Stimulated activated CD4-positive, alpha-beta T cell treated with anti-CD3 and anti-CD28 coated beads, Interleukin-1b, Interleukin-23, amount 100 ng/mL, for 24 hours (primary cell): ENCODE results near the gene HORMAD2.
"Not testable (repeated sequence)": the region's sequence is repeated elsewhere in the genome, so short reads cannot be mapped to it uniquely, and the experiment has no call there.

Source experiments
- DNase-seq, 4 experiments: peaks; one replicate each; pipeline ENCODE4 v3.0.0-alpha.2; 2020; ENCODE audit warnings: low read depth in 4 of 4, low spot score in 1 of 4

HORMAD2 gene

DNA sequence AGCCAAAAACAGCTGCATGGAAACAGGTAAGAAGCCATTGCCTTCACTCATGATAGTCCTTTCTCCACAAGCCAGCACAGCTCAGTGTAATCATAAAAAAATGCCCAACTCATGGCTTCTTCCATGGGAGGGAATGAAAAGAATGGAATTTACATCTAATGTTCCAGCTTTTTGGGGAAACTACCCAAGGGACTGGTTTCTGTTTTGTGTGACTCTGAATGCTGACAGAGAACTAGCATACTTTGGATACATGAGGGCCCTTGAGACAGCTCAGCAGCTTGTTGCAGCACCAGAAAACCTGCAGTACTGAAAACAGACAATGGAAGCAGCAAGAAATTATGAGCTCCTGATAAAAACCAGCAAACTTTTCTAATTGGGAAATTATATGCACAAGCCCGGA, 24.2 kb upstream of the HORMAD2 start:
- no peak for DNase-seq

- no peak for DNase-seq
These were observed 22.9 kb upstream of the HORMAD2 start for GRCh38 chr22:30057375-30057774.

DNA sequence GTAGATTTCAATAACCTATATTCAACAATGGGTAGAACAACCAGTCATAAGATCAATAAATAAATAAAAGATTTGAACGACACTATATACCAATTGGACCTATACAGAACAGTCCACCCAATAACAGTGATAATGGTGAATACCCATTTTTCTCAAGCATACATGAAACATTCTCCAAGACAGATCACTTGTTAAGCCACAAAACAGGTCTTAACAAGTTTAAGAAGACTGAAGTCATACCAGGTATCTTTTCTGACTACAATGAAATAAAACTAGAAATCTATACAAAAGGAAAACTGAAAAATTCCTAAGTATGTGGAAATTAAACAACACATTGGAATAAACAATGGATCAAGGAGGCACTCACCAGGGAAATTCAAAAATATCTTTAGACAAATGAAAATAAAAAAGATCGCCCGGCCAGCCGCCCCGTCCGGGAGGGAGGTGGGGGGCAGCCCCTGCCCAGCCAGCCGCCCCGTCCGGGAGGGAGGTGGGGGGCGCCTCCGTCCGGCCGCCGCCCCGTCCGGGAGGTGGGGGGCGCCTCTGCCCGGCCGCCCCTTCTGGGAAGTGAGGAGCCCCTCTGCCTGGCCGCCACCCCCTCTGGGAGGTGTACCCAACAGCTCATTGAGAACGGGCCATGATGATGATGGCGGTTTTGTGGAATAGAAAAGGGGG, 20.8 kb upstream of the HORMAD2 start:
- not testable (repeated sequence) for DNase-seq

DNA sequence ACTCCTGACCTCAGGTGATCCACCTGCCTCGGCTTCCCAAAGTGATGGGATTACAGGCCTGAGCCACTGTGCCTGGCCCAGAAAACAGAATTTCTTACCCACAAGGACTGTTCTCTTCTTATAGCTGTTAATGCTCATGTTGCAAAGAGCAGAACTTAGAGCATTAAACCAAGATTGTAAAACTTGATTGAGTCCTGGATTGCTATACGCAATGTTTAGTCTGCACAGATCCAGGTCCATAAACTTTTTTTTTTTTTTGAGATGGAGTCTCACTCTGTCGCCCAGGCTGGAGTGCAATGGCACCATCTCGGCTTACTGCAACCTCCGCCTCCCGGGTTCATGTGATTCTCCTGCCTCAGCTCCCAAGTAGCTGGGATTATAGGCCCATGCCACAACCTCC, 19.2 kb upstream of the HORMAD2 start:
- not testable (repeated sequence) for DNase-seq

DNA sequence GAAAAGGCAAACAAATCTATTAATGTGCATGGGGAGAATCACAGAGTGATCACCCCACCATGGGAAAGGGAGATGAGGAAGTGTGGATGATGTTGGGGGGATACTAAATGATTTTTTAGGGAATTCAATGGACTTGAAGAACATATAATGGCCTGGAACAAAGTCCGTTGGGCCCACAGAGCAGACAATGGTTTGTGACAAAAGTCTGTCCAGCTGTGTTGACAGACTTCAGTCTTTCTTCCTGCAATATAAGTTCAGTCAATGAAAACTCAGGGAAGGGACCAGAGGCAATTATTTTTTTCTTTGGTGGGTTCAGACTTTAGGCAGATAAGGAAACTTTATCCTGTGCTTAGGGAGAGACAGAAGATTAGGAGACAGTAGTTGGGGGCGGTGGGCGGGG, 18.0 kb upstream of the HORMAD2 start:
- no peak for DNase-seq

GRCh38 chr22:30062950-30063349, 17.3 kb upstream of the HORMAD2 start:
- DNase-seq, result no peak

DNA sequence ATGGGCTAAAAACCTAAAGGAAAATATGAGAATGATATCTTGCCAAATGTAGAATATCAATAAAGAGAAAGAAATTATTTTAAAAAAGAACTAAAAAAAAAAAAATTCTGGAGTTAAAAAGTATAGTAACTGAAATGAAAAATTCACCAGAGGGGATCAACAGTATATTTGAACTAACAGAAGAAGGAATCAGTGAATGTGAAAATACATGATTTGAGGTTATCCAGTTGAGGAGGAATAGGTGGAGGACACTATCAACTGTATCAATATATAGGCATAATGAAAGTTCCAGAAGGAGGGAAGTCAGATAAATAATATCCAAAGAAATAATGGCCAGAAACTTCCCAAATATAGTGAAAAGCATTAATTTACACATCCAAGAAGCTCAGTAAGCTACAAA, 16.1 kb upstream of the HORMAD2 start:
- no peak for DNase-seq

GRCh38 chr22:30073743-30074142, 6.5 kb upstream of the HORMAD2 start:
- DNase-seq, result no peak

DNA sequence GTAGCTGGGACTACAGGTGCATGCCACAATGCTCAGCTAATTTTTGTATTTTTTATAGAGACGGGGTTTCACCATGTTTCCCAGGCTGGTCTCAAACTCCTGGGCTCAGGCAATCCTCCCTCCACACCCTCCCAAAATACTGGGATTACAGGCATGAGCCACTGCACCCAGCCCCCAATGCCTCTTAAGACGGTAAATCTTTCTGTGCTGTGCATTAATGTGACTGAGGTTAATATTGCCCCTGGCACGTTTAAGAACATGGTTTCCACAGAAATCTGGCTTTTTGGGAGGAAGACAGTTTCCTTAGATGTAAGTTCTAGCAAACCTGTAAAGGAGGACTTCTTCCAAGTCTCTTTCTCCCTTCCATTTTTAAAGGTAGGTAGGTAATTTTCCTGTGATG, 6.1 kb upstream of the HORMAD2 start:
- no peak for DNase-seq

DNA sequence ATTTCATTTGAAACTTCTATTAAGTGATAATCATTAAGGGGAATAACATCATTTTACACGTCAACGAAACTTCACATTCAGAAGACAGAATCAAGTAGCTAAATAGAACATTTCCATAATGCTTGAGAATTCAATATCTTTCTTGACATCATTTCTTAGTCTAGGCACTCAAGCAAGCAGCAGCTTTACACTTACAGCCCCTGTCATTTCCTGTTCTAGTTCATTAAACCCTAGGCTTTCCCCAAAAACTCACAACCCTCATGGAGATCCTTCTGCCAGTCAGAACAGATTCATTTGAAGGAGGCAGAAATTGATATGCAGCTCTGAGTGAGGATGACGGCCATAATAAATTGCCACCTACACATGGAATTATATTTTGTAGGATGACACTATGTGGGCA, 5.3 kb upstream of the HORMAD2 start:
- DNase-seq, result no peak

DNA sequence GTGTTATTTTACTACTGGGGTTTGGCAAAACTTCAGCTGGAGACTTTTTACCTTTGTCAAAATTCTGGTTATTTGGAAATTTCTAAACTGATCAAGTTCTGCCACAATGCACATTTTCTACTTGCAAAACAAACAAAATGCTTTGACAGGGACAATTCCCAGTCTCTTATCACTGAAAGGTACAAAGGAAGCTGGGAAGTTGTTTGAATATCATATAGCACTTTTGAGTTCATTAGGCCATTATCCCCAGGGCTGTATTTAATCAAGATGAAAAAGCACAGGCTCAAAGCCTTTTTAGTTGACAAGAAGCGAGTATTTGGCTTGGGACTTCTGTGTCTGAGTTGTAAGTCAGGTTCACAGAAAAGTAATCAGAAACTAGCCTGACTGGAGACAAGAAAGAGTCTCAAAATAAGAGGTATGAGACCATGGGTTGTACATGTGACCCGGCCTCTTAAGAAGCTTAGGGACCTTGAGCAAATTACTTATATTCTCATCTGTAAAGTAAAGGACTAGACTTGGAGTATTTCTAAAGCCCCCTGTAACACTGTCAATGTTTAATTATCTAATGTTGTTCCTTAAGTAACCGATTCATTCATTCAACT, 2.9 kb upstream of the HORMAD2 start:
- no peak for DNase-seq

GRCh38 chr22:30078320-30079311, 1.6 kb upstream of the HORMAD2 start:
- DNase-seq, result no peak

GRCh38 chr22:30080805-30081204, 541 bp downstream of the HORMAD2 start:
- DNase-seq, result no peak

GRCh38 chr22:30086496-30086895, 6.2 kb downstream of the HORMAD2 start:
- no peak for DNase-seq

DNA sequence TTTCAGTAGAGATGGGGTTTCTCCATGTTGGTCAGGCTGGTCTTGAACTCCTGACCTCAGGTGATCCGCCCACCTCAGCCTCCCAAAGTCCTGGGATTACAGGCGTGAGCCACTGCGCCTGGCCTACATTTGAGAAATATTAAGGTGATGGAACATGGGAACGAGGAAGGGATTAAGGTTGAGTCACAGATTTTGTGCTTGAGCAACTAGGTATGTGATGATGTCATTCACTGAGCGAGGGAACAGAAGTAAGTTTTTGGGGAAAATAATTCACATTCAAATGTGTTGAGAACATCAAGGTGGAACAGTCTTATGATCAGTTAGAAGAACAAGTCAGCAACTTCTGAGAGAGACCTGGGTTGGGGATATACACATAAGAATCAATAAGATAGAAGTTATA, 6.8 kb downstream of the HORMAD2 start:
- not testable (repeated sequence) for DNase-seq

- no peak for DNase-seq
These were observed 7.3 kb downstream of the HORMAD2 start for GRCh38 chr22:30087611-30088010.

DNA sequence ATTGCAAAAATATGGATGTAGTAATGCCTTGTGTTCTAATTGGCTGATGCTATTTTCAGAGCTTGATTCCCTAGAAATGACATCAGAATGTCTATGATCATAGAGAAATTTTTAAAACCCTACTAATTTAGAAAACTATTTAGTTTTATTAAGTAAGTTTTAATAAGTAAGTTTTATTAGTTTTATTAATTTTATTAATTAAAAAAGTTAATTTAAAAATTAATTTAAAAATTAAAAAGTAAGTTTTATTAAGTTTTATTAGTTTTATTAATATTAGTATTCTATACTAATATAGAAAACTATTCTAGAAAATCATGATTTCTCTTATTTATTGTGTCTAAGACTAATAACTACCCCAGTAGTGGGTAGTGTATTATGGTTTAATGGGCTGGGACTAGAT, 8.2 kb downstream of the HORMAD2 start:
- no peak for DNase-seq

- no peak for DNase-seq
These were observed 9.4 kb downstream of the HORMAD2 start for GRCh38 chr22:30089655-30089974.

DNA sequence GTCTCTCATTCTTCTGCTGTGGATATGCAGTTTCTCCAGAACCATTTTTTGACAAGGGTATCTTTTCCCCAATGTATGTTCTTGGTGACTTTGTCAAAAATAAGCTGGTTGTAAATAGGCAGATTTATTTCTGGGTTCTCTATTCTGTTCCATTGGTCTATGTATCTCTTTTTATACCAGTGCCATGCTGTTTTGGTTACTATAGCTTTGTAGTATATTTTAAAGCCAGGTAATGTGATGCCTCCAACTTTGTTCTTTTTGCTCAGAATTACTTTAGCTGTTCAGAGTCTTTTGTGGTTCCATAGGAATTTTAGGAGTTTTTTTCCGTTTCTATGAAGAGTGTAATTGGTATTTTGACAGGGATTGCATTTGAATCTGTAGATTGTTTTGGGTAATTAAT, 12.4 kb downstream of the HORMAD2 start:
- DNase-seq, result no peak

DNA sequence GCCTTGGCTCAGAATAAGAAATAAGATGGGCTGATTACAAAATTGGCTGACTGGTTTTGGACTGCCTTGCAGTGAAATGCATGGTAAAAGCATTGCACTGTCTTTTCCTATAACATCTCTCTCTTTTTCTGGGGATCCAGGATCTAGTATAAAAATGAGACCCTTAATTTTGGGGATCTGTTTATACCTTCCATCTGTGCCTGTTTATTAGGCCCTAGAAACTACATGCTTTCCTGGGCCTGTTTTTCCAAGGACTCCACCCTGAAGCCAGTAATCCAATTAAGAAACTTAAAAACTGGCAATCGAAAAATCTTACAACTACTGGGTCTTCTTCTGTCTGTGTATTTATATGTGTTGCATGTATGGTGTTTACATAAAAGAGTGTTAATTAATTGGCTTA, 14.5 kb downstream of the HORMAD2 start:
- no peak for DNase-seq

GRCh38 chr22:30097861-30098260, 17.6 kb downstream of the HORMAD2 start:
- no peak for DNase-seq

DNA sequence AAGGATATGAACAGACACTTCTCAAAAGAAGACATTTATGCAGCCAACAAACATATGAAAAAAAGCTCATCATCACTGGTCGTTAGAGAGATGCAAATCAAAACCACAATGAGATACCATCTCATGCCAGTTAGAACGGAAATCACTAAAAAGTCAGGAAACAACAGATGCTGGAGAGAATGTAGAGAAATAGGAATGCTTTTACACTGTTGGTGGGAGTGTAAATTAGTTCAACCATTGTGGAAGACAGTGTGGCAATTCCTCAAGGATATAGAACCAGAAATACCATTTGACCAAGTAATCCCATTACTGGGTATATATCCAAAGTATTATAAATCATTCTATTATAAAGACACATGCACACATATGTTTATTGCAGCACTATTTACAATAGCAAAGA, 20.5 kb downstream of the HORMAD2 start:
- not testable (repeated sequence) for DNase-seq
